GM12891 (cell line): ENCODE data around the gene MNDA.

Experiments
- POLR2AphosphoS5 ChIP-seq: IDR thresholded peaks from 2 replicates; pipeline ENCODE4 v1.6.1; 2011; ENCODE audit warnings: low read depth, low read length, control low read depth
- TAF1 ChIP-seq: IDR thresholded peaks from 2 replicates; pipeline ENCODE4 v1.6.1; 2011; ENCODE audit warnings: low read depth, low read length, control low read depth

DNA sequence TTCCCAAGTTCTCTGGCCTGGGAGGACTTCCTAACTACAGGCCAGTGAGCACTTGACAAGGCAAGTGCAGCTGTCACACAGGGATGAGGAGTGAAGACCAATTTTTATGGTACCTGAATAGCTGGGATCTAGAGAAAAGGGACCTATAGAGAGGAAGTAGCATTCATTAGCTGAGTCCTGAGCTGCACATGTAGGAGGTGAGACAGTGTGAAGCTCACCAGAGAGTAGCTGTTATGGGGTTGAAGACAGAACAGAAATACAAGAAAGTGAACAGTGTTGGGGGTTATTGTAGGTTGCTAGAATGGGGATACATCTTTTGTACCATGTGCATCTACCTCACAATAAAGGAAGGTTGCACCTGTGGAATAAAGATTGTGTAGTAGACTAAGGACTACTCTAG, 62.5 kb downstream of the MNDA start:
- TF ChIP-seq POLR2AphosphoS5 (no peak), TAF1 (no peak)
